Measurements from ENCODE around the gene LCN15. TPM values are rescaled to one million over a fixed set of nuclear protein-coding genes. Genes with fewer than 3 reads are reported as not detected.
A peak's percentile ranks its signal among the peaks of the same experiment; 100 is the strongest.
"Not testable (repeated sequence)": the region's sequence is repeated elsewhere in the genome, so short reads cannot be mapped to it uniquely, and the experiment has no call there.

LCN15 gene, protein sequence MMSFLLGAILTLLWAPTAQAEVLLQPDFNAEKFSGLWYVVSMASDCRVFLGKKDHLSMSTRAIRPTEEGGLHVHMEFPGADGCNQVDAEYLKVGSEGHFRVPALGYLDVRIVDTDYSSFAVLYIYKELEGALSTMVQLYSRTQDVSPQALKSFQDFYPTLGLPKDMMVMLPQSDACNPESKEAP
- not detected for polyA plus RNA-seq (2013, experiment 1 of 2; ENCODE audit: insufficient read length)
- polyA plus RNA-seq (2013, experiment 2 of 2; ENCODE audit: insufficient read length), result not detected

DNA sequence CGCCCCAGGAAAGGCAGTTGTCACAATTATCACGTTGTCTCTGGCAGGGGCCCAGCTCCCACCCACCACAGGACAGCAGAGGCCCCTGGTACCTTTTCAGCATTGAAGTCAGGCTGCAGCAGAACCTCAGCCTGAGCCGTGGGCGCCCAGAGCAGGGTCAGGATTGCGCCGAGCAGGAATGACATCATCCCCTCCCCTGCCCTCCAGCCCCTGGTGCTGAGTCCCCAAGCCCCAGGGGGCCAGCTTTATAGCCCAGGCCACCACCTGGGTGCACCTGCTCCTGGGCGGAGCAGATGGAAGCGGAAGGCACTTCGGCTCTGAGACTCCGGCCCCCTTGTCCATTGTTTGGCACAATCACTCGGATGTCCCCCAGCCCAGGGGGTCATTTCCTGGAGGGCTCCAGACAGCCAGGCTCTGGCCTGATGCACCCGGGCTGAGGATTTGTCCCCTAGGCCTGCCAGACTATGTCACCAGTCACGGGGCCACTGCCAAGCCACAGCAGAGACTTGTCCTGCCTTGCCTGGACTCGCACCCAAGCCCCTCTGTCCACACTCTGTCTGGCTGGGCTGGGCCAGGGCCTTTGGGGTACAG, at the start of gene LCN15:
LCN15 (minus strand) TSS at position 218 of the 591 bp plus-strand sequence; CDS start at position 188, 30 bp downstream.
- no peak for DNase-seq

DNA sequence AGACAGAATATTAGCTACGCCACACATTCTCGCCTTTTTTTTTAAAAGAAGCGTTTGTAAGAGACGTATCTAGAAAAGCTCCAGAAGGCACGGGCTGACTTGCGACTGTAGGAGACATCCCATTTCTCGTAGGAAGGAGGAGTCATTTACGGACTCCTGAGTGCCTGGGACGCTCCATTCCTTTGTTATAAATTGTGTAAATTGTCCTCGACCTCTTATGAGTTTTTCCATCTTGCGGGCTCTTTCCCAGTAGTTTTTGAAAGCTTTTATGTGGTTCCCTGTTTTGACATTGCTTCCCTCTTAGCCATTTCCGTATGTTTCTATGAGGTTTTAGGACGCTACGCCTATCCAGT, 44.5 kb upstream of the LCN15 start:
- no peak for DNase-seq

DNA sequence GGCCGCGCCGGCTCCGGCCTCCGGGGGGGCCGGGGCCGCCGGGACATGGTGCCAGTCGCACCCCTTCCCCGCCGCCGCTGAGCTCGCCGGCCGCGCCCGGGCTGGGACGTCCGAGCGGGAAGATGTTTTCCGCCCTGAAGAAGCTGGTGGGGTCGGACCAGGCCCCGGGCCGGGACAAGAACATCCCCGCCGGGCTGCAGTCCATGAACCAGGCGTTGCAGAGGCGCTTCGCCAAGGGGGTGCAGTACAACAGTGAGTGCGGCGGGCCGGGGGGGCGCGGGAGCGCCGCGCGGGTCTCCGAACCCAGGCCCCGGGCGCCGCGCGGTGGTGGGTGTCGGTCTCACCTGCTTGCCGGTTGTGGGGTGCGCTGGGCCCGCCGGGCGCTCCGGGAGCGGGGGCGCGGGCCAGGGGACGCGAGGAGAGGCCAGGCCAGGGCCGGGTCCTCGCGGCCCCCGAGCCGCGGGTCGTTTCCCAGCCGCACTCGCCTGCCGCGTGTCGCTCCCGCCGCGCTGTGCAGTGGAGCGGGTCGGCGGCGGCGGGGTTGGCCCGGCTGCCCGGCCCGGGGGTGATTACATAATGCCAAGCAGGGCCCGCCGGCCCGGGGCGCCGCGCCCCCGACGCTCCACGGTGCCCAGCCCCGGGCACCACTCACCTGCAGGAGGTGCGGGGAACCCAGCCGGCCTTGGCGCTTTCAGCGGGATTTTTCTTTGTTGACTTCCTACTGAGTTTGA, 43.9 kb upstream of the LCN15 start:
- DNase-seq, result no peak

DNA sequence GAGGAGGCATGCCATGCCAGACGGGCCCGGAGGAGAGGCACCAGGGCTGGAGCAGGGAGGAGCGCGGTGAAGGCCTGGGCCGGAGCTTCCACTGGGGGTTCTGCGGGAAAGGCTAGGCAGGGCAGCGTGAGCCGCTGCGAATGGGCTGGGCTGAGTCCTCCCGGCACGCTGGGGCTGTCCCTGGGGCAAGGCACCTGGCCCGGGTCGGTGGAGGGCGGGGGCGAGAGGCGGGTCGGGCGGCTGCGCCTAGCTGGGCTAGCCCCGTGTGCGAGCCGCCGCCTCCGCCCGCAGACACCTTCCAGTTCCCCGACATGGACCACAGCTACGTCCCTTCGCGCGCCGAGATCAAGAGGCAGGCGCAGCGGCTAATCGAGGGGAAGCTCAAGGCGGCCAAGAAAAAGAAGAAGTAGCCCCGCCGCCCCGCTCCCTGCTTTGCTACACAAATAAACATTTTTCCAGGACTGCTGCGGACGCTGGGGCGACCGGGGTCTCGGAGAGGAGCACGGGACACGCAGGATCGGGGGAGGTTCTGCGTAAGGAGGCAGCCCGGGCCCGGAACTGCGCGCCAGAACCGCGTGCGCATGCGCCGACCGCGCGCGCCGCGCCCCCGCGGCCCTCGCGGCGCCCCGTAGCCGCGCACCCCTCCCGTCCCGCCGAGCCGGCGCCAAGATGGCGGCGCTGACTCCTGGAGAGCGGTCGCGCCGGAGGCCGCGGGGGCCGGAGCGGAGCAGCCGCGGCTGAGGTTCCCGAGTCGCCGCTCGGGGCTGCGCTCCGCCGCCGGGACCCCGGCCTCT, 43.2 kb upstream of the LCN15 start, which contains the start of gene RABL6:
RABL6 (plus strand) TSS at position 668 of the 794 bp plus-strand sequence. CDS start 249 bp downstream, outside the sequence.
- DNase-seq, result peak; percentile 76

DNA sequence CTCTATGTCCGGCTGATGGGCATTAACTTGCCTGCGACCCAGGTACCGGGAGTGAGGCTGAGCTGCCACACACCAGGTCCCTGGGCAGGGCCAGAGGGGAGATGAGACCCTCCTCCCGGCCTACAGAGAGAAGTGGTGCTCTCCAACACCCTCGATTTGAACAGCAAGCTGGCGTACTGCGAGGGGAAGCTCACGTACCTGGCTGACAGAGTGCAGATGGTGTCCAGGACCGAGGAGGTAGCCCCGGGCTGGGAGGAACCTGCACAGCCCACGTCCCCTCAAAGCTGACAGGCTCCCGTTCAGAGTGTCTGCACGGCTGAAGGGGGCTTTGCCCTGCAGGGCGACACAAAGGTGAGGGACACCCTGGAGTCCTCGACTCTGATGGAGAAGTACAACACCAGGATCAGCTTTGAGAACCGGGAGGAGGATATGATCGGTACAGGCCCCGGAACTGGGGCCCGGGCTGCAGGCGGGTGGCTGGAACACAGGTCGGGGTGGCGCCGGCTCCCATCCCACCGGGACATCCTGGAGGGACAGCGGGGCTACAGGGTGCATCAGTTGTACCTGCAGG, 42.4 kb upstream of the LCN15 start:
- no peak for DNase-seq

DNA sequence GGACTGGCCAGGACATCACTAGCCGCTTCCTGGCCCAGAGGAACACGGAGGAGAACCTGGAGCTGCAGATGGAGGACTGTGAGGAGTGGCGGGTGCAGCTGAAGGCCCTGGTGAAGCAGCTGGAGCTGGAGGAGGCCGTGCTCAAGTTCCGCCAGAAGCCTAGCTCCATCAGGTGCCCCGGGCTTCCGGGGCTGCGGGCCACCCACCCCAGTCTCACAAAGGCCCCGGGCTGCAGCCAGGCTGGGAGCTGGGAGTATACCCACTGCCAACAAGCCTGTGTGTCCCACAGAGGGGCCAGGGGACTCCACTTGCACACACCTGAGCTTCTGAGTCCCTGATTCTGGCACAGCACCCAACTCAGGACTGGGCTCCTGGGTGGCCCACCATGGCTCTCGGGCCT, 41.7 kb upstream of the LCN15 start:
- DNase-seq, result no peak

DNA sequence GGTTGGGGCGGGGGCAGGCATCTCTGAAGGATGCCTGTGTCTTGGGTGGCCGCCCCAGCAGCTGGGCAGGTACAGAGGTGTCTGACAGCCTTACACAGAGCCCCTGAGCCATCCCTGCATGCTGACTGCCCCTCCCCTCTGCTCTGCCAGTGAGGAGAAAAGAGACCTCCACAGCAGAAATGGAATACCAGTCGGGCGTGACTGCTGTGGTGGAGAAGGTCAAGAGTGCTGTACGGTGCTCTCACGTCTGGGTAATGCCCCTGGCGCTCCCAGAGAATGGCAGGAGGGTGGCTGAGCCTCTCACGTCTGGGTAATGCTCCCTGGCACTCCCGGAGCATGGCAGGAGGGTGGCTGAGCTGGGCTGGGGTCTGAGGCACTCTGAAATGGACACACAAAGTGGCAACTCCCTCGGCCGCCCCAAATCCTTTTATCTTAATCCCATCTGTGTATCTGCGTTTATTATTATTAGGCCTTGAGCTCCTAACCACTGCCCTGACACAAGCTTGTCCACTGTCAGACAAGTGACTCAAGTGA, 41.0 kb upstream of the LCN15 start:
- DNase-seq, result no peak

DNA sequence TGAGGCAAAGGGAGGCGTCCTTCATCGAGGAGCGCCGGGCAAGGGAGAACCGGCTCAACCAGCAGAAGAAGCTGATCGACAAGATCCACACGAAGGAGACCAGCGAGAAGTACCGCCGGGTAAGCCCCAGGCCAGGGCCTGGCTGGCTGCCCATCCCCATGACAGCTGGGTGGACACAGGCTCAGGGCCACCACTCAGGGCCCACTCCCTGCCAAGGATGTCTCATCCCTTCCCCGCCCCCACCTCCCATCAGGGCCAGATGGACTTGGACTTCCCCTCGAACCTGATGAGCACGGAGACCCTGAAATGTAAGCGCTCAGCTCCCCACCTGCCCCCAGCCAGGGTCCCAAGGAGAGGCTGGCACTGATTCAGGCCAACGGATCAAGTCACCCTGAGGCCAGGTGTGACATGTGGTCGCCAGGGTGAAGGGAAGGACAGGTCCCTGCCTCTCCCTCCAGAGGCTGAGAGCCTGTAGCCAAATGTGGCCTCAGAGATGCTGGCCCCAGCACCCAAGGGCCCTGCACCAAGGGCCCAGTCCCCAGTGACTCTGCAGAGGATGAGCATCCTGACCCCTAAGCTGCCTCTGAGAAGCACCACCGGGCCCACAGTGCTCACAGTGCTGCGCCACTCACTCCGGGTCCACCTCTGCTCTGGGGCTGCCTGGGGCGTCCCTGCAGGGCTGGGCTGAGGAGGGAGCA, 40.3 kb upstream of the LCN15 start:
- no peak for DNase-seq

DNA sequence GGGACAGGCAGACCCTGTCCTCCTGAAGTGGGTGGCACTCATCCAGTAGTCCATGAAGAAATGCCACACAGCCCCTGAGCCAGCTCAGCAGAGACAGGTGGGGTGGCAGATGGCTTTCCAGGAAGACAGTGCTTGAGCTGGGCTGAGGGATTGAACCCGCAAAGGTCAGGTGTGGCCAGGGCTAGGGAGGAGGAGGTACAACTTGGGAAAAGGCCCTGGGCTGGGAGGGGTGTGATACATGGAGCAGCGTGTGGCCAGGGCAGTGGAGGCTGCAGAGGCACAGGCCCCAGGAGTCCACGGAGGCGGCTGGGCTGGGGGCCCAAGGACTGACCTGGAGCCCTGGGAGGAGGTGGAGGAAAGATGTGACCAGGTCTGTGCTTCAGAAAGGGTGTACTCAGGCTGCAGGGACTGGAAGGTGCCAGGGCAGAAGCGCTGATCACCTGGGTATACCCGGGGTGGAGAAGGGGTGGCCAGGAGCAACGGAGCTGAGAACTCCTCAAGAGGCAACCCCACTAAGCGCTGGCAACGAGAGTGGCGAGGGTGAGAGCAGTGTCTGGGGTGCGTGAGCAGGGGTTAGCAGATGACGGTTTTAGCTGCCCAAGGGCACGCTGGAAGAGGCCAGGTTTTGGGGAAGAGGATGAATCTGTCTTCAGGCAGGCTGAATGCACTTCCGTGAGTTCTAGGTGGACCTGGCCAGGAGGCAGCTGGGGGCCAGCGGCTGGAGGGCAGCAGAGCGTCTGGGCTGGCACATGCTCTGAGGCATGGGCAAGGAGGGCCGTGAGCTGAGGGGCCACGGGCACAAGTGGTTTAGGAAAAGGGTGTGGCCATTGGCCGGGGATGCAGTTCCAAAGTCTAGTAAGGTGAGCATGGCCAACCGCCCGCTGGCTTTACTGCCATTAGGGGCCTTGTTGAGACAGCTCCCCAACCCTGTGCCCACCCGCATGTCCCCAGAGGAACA, 39.5 kb upstream of the LCN15 start:
- DNase-seq, result no peak

DNA sequence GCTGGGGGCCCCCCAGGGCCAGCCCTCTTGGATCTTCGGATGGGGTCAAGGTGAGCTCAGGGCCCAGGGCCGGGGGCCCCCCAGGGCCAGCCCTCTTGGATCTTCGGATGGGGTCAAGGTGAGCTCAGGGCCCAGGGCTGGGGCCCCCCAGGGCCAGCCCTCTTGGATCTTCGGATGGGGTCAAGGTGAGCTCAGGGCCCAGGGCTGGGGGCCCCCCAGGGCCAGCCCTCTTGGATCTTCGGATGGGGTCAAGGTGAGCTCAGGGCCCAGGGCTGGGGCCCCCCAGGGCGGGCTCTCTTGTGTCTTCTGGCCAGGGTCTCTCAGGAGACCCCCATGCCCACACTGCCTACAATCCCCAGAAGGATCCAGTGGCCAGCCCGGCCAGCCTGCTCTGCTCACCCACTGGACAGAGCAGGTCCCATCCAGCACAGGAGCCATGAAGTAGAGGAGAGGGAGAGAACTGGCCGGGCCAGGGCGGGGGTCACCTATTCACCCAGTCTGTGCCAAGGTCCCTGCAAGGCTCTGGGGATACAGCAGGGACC, 38.8 kb upstream of the LCN15 start:
- DNase-seq, result not testable (repeated sequence)

DNA sequence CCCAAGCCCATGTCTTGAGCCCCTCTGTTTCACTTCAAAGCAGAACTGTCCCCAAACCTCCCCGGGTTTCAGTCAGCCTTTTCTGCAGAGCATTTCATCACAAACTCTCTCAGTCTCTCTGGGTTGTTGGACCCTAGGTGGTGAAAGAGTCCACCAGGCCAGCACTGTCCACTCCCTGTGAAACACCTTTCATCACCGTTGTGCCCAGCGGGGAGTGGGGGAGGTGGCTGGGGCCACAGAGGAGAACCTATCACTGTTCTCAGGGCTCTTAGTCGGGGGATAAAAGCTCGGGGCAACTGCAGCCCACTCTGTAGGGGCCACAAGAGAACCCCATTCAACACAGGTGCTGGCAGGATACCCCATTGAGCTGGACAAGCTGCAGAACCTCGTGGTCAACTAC, 38.0 kb upstream of the LCN15 start:
- no peak for DNase-seq

DNA sequence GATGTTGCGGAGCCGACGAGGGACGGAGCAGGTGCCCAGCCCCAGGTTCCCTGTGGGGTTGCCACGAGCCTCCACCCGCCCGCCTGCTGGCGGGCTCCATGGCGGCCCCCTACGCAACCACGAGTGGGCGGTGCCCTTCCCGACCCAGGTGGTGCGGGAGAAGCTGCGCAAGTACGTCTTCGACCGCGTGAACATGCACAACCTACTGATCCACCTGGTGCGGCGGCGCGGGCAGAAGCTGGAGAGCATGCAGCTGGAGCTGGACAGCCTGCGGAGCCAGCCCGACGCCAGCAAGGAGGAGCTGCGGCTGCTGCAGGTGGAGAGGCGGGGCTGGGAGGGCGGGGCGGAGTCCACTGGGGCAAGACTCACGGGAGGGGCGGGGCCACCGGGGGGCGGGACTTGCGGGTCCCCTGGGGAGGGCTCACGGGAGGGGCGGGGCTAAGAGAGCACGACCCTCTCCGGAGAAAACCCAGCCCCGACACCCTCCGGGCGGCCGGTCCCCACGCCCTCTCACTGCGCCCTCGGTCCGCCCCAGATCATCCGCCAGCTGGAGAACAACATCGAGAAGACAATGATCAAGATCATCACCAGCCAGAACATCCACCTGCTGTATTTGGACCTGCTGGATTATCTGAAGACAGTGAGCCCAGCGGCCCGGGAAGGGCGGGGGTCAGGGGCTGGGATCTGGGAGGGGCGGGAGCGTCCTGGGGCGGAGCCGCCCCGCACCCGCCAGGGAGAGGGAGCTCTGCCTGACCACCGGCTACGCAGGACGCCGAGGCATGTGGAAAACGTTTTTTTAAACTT, 35.7 kb upstream of the LCN15 start:
- peak; percentile 38 for DNase-seq

DNA sequence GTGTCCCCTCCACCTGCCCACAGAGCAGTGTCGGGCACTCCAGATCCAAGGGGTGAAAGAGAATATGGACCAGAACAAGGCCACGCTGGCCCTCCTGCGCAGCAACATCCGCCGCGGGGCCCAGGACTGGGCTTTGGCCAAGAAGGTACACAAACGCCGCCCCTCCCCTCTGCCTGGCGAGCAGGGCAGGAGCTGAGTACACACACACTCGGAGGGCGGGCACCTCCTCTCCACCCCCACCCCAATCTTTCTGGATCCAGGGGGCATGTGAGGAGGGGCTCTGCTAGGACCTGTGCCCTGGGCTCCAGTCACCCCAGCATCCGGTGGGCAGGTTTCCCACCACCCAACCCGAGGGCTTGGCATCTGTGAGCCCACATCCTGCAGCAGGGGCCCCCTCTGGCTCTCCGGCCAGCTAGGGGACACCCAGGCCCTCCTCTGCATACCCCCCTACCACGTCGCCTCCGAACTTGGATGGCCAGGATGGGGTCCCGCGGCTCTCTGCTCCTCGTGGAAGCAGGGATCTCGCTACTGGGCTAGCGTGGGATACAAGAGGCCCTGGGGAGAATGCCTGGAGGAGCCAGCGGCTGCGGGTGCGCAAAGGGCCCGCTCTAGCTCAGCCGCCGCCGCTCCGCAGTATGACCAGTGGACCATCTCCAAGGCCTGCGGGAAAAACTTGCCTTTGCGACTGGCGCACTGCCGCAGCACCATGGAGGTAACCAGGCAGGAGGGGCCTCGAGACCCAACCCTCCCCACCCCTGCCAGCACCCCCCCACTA, 34.9 kb upstream of the LCN15 start:
- no peak for DNase-seq

DNA sequence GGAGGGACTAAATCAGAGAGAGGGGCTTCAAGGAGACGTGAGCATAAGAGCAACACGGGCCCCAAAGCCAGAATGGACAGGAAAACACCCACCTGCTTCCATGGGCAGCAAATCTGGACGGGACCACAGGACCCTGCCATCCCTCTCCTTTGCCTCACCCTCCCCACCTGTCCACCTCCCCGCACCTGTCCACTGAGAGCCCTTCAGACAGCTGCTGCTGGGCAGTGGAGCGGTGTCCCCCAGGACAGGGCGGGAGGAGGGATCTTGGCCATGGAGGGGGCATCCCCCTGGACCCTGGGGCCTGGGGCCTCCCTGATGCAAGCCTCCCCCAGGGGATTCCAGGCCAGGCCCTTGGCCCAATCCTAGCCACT, 34.4 kb upstream of the LCN15 start:
- DNase-seq, result no peak

DNA sequence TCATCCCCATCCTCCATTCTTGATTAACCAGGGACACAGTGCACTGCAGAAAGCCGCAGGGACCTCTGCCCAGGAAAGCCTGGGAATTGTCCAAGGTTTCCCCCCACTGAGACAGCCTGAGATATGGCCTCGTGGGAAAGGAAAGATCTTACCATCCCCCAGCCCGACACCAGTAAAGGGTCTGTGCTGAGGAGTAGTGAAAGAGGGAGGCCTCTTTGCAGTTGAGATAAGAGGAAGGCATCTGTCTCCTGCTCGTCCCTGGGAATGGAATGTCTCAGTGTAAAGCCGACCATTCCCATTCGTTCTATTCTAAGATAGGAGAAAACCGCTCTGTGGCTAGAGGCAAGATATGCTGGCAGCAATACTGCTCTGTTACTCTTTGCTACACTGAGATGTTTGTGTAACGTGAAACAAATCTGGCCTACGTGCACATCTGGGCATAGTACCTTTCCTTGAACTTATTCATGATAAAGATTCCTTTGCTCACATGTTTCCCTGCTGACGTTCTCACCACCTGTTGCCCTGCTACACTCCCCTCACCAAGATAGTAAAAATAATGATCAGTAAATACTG, 32.5 kb upstream of the LCN15 start:
- DNase-seq, result peak; percentile 42

DNA sequence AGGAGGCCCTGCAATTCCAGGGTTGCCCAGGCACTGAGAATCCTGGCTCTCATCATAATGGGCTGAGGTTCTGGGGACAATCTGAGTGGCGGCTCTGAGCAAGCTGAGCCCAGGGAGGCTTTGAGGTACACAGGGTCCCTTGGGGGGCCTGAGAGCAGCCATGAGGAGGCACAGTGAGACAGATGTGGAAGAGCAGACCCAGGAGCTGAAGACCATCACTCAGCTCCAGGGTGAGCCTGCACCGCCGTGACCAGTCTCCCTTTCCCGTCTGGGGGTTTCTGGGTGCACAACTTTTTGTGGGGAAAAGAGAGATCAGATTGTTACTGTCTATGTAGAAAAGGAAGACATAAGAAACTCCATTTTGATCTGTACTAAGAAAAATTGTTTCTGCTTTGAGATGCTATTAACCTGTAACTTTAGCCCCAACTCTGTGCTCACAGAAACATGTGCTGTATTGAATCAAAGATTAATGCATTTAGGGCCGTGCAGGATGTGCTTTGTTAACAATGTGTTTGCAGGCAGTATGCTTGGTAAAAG, 32.0 kb upstream of the LCN15 start, which contains the start of gene CCDC183:
CCDC183 (plus strand) TSS at position 101 of the 537 bp plus-strand sequence; CDS start at position 161, 60 bp downstream.
- DNase-seq, result no peak

DNA sequence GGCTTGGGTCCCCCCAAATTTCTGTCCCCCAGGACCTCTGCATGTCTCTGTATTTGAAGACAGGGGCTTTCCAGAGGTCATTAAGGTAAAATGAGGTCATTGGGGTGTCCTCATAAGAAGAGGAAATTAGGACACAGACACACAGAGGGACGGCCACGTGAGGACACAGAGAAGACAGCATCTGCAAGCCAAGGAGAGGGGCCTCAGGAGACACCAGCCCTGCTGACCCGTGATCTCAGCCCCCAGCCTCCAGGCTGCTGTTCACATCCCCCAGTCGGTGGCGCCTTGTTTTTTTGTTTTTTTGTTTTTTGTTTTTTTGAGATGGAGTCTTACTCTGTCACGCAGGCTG, 30.7 kb upstream of the LCN15 start:
- no peak for DNase-seq

Measured in fibroblast of skin of scalp (primary cell).